Measurements from ENCODE around the gene PBRM1.

Gene PBRM1

DNA sequence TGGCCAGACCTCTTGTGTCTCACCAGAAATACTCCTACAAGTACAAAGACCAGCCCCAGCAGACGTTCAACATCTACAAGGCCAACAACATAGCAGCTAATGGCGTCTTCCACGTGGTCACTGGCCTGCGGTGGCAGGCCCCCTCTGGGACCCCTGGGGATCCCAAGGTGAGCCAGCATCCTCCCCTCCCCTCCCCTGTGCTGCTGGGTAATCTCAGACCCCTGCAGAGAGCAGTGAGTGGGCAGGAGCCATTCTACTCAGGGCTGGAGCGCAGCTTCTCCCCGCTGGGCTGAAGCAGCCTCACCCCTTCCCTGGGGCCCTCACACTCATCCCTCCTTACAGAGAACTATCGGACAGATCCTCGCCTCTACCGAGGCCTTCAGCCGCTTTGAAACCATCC lies 180.7 kb downstream of the PBRM1 start:
- CTCF ChIA-PET, result no interaction called here
- DNase-seq (ENCODE audit: low spot score), result no peak

GRCh38 chr3:52503788-52504424 lies 181.8 kb downstream of the PBRM1 start:
- no peak for DNase-seq (ENCODE audit: low spot score)
- CTCF ChIA-PET, result no interaction called here
- H3K27ac ChIP-seq, result no peak overlapping the region
- POLR2A ChIA-PET (ENCODE audit: low non-redundant PET), result no interaction called here
- TF ChIP-seq, protein P1, sequence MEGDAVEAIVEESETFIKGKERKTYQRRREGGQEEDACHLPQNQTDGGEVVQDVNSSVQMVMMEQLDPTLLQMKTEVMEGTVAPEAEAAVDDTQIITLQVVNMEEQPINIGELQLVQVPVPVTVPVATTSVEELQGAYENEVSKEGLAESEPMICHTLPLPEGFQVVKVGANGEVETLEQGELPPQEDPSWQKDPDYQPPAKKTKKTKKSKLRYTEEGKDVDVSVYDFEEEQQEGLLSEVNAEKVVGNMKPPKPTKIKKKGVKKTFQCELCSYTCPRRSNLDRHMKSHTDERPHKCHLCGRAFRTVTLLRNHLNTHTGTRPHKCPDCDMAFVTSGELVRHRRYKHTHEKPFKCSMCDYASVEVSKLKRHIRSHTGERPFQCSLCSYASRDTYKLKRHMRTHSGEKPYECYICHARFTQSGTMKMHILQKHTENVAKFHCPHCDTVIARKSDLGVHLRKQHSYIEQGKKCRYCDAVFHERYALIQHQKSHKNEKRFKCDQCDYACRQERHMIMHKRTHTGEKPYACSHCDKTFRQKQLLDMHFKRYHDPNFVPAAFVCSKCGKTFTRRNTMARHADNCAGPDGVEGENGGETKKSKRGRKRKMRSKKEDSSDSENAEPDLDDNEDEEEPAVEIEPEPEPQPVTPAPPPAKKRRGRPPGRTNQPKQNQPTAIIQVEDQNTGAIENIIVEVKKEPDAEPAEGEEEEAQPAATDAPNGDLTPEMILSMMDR (conservative IDR thresholded peaks at IDR 0.05; ENCODE audit: low read depth), result no peak

More for the DNA sequence above, 180.7 kb downstream of the PBRM1 start:
- TF ChIP-seq, protein P1 (conservative IDR thresholded peaks at IDR 0.05; ENCODE audit: low read depth), result no peak
- no peak overlapping the region for H3K27ac ChIP-seq
- POLR2A ChIA-PET (ENCODE audit: low non-redundant PET), result no interaction called here

DNA sequence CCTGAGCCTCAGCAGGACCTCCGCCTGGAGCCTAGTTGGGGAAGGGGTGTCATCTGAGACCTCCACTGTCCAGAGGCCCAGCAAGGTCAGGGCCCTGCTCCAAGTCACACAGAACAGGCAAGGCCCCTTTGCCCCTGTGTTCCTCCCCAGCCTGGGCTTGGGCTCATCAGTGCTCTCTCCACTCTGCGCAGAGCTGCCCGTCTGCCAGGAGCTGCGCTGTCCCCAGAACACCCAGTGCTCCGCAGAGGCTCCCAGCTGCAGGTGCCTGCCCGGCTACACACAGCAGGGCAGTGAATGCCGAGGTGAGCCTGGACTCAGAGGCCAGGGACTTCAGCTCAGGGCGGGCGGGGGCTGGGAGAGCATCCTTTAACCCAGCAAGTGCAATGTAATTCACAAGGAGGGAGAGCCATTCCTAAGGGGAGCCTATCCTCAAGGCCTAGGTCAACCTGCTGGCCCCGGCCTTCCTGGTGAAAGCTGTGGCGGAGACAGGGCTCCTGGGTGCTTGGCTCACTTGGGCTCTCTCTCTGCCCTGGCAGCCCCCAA lies 182.8 kb downstream of the PBRM1 start:
- no peak for DNase-seq (ENCODE audit: low spot score)
- POLR2A ChIA-PET (ENCODE audit: low non-redundant PET), result no interaction called here
- TF ChIP-seq, protein P1 (conservative IDR thresholded peaks at IDR 0.05; ENCODE audit: low read depth), result no peak
- CTCF ChIA-PET, result no interaction called here
- no peak overlapping the region for H3K27ac ChIP-seq

DNA sequence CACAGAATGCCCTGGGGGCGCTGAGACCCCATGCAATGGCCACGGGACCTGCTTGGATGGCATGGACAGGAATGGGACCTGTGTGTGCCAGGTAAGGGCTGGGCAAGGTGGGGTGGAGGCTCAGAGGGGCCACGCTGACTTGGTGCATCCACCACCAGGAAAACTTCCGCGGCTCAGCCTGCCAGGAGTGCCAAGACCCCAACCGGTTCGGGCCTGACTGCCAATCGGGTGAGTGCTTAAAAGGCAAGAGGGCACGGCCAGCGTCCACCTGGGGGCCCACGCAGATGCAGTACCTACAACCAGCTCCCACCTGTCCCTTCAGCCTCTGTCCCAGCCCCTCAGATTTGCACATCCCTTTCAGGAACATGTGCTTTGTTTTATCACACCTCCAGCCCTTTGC lies 183.7 kb downstream of the PBRM1 start:
- no peak for DNase-seq (ENCODE audit: low spot score)
- no peak overlapping the region for H3K27ac ChIP-seq
- POLR2A ChIA-PET (ENCODE audit: low non-redundant PET), result no interaction called here
- TF ChIP-seq, protein P1 (conservative IDR thresholded peaks at IDR 0.05; ENCODE audit: low read depth), result no peak
- CTCF ChIA-PET, result no interaction called here

DNA sequence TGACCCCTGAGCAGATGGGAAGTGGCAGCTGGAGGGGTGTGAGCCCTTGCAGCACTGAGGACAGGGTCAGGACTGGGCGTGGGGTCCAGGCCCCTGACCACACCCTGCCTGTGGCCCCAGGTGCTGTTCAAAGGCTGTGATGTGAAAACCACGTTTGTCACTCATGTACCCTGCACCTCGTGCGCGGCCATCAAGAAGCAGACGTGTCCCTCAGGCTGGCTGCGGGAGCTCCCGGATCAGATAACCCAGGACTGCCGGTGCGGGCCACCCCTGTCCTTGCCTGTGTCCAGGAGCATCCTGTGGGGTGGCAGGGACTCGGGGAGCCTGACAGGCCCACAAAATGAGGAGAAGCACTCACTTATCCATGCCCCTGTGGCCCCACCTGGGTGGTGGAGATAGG lies 184.7 kb downstream of the PBRM1 start:
- no peak for DNase-seq (ENCODE audit: low spot score)
- ChIA-PET POLR2A (ENCODE audit: low non-redundant PET) (no interaction called here), CTCF (no interaction called here)
- TF ChIP-seq, protein P1 (conservative IDR thresholded peaks at IDR 0.05; ENCODE audit: low read depth), result no peak
- no peak overlapping the region for H3K27ac ChIP-seq

GRCh38 chr3:52498137-52499054 lies 187.3 kb downstream of the PBRM1 start:
- no peak for DNase-seq (ENCODE audit: low spot score)
- ChIA-PET POLR2A (ENCODE audit: low non-redundant PET) (no interaction called here), CTCF (no interaction called here)
- peak overlapping the region; percentile 9; the same call in 1 of the 2 replicates for H3K27ac ChIP-seq
- TF ChIP-seq, protein P1 (conservative IDR thresholded peaks at IDR 0.05; ENCODE audit: low read depth), result no peak
